ENCODE results near the gene HPSE2.

DNA sequence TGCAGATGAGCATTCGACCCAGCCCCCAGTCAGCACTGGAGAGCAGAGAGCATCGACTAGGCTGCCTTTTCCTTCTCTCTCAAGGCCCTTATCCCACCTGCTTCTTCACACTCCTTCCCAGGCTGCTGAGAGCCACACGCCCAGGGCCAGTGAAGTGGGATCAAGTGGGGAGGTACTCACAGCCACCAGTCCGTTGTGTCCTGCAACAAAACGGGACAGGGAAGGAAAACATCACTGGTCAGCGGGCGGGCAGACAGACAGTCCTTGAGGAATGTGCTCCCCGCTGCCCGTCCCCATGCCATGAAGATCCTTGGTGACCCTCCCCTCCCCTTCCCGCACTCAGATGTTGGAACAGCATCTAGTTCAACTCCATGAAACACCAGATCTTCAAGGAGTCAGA lies 824.9 kb downstream of the HPSE2 start:
- TF ChIP-seq, protein P1, sequence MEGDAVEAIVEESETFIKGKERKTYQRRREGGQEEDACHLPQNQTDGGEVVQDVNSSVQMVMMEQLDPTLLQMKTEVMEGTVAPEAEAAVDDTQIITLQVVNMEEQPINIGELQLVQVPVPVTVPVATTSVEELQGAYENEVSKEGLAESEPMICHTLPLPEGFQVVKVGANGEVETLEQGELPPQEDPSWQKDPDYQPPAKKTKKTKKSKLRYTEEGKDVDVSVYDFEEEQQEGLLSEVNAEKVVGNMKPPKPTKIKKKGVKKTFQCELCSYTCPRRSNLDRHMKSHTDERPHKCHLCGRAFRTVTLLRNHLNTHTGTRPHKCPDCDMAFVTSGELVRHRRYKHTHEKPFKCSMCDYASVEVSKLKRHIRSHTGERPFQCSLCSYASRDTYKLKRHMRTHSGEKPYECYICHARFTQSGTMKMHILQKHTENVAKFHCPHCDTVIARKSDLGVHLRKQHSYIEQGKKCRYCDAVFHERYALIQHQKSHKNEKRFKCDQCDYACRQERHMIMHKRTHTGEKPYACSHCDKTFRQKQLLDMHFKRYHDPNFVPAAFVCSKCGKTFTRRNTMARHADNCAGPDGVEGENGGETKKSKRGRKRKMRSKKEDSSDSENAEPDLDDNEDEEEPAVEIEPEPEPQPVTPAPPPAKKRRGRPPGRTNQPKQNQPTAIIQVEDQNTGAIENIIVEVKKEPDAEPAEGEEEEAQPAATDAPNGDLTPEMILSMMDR (IDR thresholded peaks at IDR 0.05), result no peak
- TF ChIP-seq POLR2AphosphoS5 (IDR thresholded peaks at IDR 0.05; ENCODE audit: low read depth, low read length), result no peak
